H9 (cell line): ENCODE results near the gene TAF3. TPM values are rescaled to one million over a fixed set of nuclear protein-coding genes. Genes with fewer than 3 reads are reported as not detected.

Experiments used
- DNase-seq: peaks from one replicate; pipeline ENCODE4 v3.0.0-alpha.2; 2017
- H2AFZ ChIP-seq: one replicate; pipeline ENCODE4 v1.6.1; 2013; ENCODE audit warnings: mild to moderate bottlenecking, low read length, control low read depth, moderate library complexity
- H2AK5ac ChIP-seq: 2 replicates; pipeline ENCODE4 v1.6.1; 2013; ENCODE audit warnings: low read length, control low read depth, mixed read lengths; ENCODE audit not compliant: insufficient read length
- H2BK120ac ChIP-seq: one replicate; pipeline ENCODE4 v1.6.1; 2013; ENCODE audit warnings: low read depth, mild to moderate bottlenecking, low read length, control low read depth, inconsistent platforms; ENCODE audit not compliant: poor library complexity, severe bottlenecking
- H2BK12ac ChIP-seq: 2 replicates; pipeline ENCODE4 v1.6.1; 2013; ENCODE audit warnings: low read length, control low read depth, mixed read lengths, low read depth; ENCODE audit not compliant: insufficient read length
- H2BK15ac ChIP-seq: 2 replicates; pipeline ENCODE4 v1.6.1; 2013; ENCODE audit warnings: low read depth, low read length, control low read depth
- H2BK20ac ChIP-seq: one replicate; pipeline ENCODE4 v1.6.1; 2013; ENCODE audit warnings: low read depth, mild to moderate bottlenecking, low read length, control low read depth, inconsistent platforms; ENCODE audit not compliant: poor library complexity, severe bottlenecking
- H2BK5ac ChIP-seq: 2 replicates; pipeline ENCODE4 v1.6.1; 2013; ENCODE audit warnings: low read length, control low read depth, mixed read lengths; ENCODE audit not compliant: insufficient read length
- H3K14ac ChIP-seq: 2 replicates; pipeline ENCODE4 v1.6.1; 2013; ENCODE audit warnings: low read length, control low read depth; ENCODE audit not compliant: insufficient read depth
- H3K18ac ChIP-seq: 2 replicates; pipeline ENCODE4 v1.6.1; 2013; ENCODE audit warnings: low read depth, mild to moderate bottlenecking, mixed read lengths, low read length, control low read depth; ENCODE audit not compliant: insufficient read length
- H3K23ac ChIP-seq: 2 replicates; pipeline ENCODE4 v1.6.1; 2013; ENCODE audit warnings: low read length, control low read depth, mixed read lengths, low read depth; ENCODE audit not compliant: insufficient read length
- H3K23me2 ChIP-seq: 2 replicates; pipeline ENCODE4 v1.6.1; 2013; ENCODE audit warnings: low read depth, mild to moderate bottlenecking, mixed read lengths, low read length, control low read depth; ENCODE audit not compliant: insufficient read length, poor library complexity, severe bottlenecking
- H3K27ac ChIP-seq: 2 replicates; pipeline ENCODE4 v1.5.1; 2013; ENCODE audit warnings: low read length, control low read depth, mixed read lengths, low read depth; ENCODE audit not compliant: insufficient read length
- H3K27me3 ChIP-seq: 2 replicates; pipeline ENCODE4 v1.6.1; 2013; ENCODE audit warnings: low read length, control low read depth, inconsistent platforms; ENCODE audit not compliant: insufficient read depth
- H3K4ac ChIP-seq: 2 replicates; pipeline ENCODE4 v1.6.1; 2013; ENCODE audit warnings: low read depth, mild to moderate bottlenecking, control low read depth, inconsistent platforms, low read length, moderate library complexity
- H3K4me1 ChIP-seq: 2 replicates; pipeline ENCODE4 v1.6.1; 2013; ENCODE audit warnings: low read length, control low read depth, inconsistent platforms; ENCODE audit not compliant: insufficient read depth
- H3K4me2 ChIP-seq: 2 replicates; pipeline ENCODE4 v1.6.1; 2013; ENCODE audit warnings: low read length, control low read depth, mixed read lengths; ENCODE audit not compliant: insufficient read length, insufficient read depth
- H3K56ac ChIP-seq: 2 replicates; pipeline ENCODE4 v1.6.1; 2013; ENCODE audit warnings: low read depth, mild to moderate bottlenecking, mixed read lengths, low read length, control low read depth; ENCODE audit not compliant: insufficient read length
- H3K79me1 ChIP-seq: 2 replicates; pipeline ENCODE4 v1.6.1; 2013; ENCODE audit warnings: low read depth, mild to moderate bottlenecking, moderate library complexity, low read length, control low read depth, inconsistent platforms; ENCODE audit not compliant: insufficient read depth, poor library complexity, severe bottlenecking
- H3K79me2 ChIP-seq: 2 replicates; pipeline ENCODE4 v1.6.1; 2013; ENCODE audit warnings: low read length, control low read depth, inconsistent platforms; ENCODE audit not compliant: insufficient read depth
- H3K9ac ChIP-seq: 2 replicates; pipeline ENCODE4 v1.6.1; 2013; ENCODE audit warnings: low read length, control low read depth, mixed read lengths; ENCODE audit not compliant: insufficient read length; ENCODE audit errors: extremely low read depth
- H3K9me3 ChIP-seq: one replicate; pipeline ENCODE4 v1.6.1; 2013; ENCODE audit warnings: low read depth, low read length, inconsistent platforms; ENCODE audit not compliant: control insufficient read depth
- H3T11ph ChIP-seq: one replicate; pipeline ENCODE4 v1.6.1; 2013; ENCODE audit warnings: mild to moderate bottlenecking, low read length, control low read depth, inconsistent platforms
- H4K20me1 ChIP-seq: one replicate; pipeline ENCODE4 v1.6.1; 2013; ENCODE audit not compliant: control insufficient read depth, insufficient read length, insufficient read depth
- H4K5ac ChIP-seq: 2 replicates; pipeline ENCODE4 v1.6.1; 2013; ENCODE audit warnings: low read depth, mild to moderate bottlenecking, mixed read lengths, low read length, control low read depth; ENCODE audit not compliant: insufficient read length
- H4K8ac ChIP-seq: replicated peaks from 2 replicates; pipeline ENCODE4 v1.6.1; 2013; ENCODE audit warnings: low read length, control low read depth, mixed read lengths, low read depth; ENCODE audit not compliant: insufficient read length
- H4K91ac ChIP-seq: 2 replicates; pipeline ENCODE4 v1.6.1; 2013; ENCODE audit warnings: low read depth, mild to moderate bottlenecking, moderate library complexity, mixed read lengths, low read length, control low read depth; ENCODE audit not compliant: insufficient read length
- H3K27ac Mint-ChIP-seq, 3 experiments: 2 replicates in 2 of 3; 3 replicates in 1 of 3; pipeline ENCODE4 v1.8.0; 2020 to 2021; ENCODE audit warnings: mixed read lengths in 3 of 3, mild to moderate bottlenecking in 1 of 3, moderate library complexity in 1 of 3
- H3K27me3 Mint-ChIP-seq: 2 replicates; pipeline ENCODE4 v1.8.0; 2021; ENCODE audit warnings: low read depth, mild to moderate bottlenecking, moderate library complexity, mixed read lengths
- H3K36me3 Mint-ChIP-seq, 3 experiments: 2 replicates in 2 of 3; 3 replicates in 1 of 3; pipeline ENCODE4 v1.8.0; 2020 to 2021; ENCODE audit warnings: low read depth in 3 of 3, mixed read lengths in 3 of 3; ENCODE audit not compliant: insufficient read depth in 1 of 3
- H3K4me1 Mint-ChIP-seq, 2 experiments: 2 replicates each; pipeline ENCODE4 v1.8.0; 2020; ENCODE audit warnings: mixed read lengths in 2 of 2
- H3K4me3 Mint-ChIP-seq, 2 experiments: 2 replicates in 1 of 2; 3 replicates in 1 of 2; pipeline ENCODE4 v1.8.0; 2020 to 2021; ENCODE audit warnings: mild to moderate bottlenecking in 2 of 2, mixed read lengths in 2 of 2, moderate library complexity in 1 of 2
- H3K9me3 Mint-ChIP-seq, 2 experiments: 2 replicates in 1 of 2; 3 replicates in 1 of 2; pipeline ENCODE4 v1.8.0; 2020; ENCODE audit warnings: mild to moderate bottlenecking in 2 of 2, mixed read lengths in 2 of 2, moderate library complexity in 1 of 2
- WGBS: extraction: QIAGEN DNeasy Blood & Tissue Kit; methylation state at CpG from one replicate; pipeline ENCODE4 v1.1.7; 2013; ENCODE audit warnings: missing lambda C conversion rate, low lambda C conversion rate, mixed read lengths; ENCODE audit not compliant: insufficient read length; ENCODE audit errors: extremely low coverage; 5-methylcytosine and 5-hydroxymethylcytosine counted together
- total RNA-seq: library from RNA; stranded (reverse); gene quantifications from 2 replicates; pipeline ENCODE4 v1.2.1, GENCODE V29; 2021
- TF ChIP-seq, protein P1 (sequence below): fragments of 200-600 bp; sonication (generic); conservative IDR thresholded peaks from 3 replicates; pipeline ENCODE4 v1.8.0; 2021; ENCODE audit warnings: antibody characterized with exemption, mild to moderate bottlenecking

Gene TAF3
- total RNA-seq, 1 experiment from 2014 or later = 10.2 TPM

DNA sequence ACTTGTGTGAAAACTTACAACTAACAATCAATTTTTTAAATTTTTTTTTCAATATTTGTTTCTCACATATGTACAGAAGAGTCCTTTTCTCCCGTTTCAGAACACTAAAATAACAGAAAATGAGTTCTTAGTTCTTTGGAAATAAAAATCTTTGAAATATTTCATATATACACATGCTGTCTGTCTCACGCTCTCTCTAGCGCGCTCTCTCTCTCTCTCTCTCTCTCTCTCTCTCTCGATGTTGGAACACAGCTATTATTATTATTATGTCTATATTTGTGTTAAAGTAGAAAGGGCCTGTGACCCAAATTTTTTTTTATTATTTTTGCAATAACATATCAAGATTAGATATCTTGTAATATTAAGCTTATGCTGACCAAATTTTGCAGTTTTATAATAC, 139.3 kb downstream of the TAF3 start:
- H2AFZ ChIP-seq = no peak overlapping the region
- Mint-ChIP-seq H3K4me3 (no peak overlapping the region), H3K9me3 (no peaks in the 10 kb centered on the region), H3K27me3 (no peaks in the 10 kb centered on the region), H3K36me3 (no peaks in the 10 kb centered on the region; a peak in 1 of 7 replicates), H3K27ac (no peak overlapping the region), H3K4me1 (no peaks in the 10 kb centered on the region)
- H3K79me2 ChIP-seq = no peaks in the 10 kb centered on the region
- no peak overlapping the region for H3K4ac ChIP-seq
- H2BK20ac ChIP-seq = no peak overlapping the region
- no CpG with 5 or more reads among the region's 5 CpGs for WGBS
- no peak overlapping the region for H2BK120ac ChIP-seq
- H3K4me2 ChIP-seq = no peak overlapping the region
- no peak for DNase-seq
- TF ChIP-seq, protein P1, sequence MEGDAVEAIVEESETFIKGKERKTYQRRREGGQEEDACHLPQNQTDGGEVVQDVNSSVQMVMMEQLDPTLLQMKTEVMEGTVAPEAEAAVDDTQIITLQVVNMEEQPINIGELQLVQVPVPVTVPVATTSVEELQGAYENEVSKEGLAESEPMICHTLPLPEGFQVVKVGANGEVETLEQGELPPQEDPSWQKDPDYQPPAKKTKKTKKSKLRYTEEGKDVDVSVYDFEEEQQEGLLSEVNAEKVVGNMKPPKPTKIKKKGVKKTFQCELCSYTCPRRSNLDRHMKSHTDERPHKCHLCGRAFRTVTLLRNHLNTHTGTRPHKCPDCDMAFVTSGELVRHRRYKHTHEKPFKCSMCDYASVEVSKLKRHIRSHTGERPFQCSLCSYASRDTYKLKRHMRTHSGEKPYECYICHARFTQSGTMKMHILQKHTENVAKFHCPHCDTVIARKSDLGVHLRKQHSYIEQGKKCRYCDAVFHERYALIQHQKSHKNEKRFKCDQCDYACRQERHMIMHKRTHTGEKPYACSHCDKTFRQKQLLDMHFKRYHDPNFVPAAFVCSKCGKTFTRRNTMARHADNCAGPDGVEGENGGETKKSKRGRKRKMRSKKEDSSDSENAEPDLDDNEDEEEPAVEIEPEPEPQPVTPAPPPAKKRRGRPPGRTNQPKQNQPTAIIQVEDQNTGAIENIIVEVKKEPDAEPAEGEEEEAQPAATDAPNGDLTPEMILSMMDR = no peak
- no peak overlapping the region for H3K56ac ChIP-seq
- no peak overlapping the region for H2AK5ac ChIP-seq
- H3K27ac ChIP-seq = no peak overlapping the region
- no peak overlapping the region for H2BK15ac ChIP-seq
- no peaks in the 10 kb centered on the region for H3K23me2 ChIP-seq
- H4K91ac ChIP-seq = no peak overlapping the region
- H3K79me1 ChIP-seq = no peaks in the 10 kb centered on the region
- H3K23ac ChIP-seq = no peak overlapping the region
- no peaks in the 10 kb centered on the region for H3K27me3 ChIP-seq
- no peaks in the 10 kb centered on the region for H3K4me1 ChIP-seq
- H4K5ac ChIP-seq = no peak overlapping the region
- no peak overlapping the region for H3K14ac ChIP-seq
- no peak overlapping the region for H2BK12ac ChIP-seq
- H4K8ac ChIP-seq = no peak overlapping the region
- H4K20me1 ChIP-seq = no peaks in the 10 kb centered on the region
- no peak overlapping the region for H3T11ph ChIP-seq
- no peak overlapping the region for H3K18ac ChIP-seq
- H2BK5ac ChIP-seq = no peak overlapping the region
- no peaks in the 10 kb centered on the region for H3K9me3 ChIP-seq
- H3K9ac ChIP-seq = no peak overlapping the region
